Natural killer cell (primary cell): ENCODE data around the gene IL17B. TPM values are rescaled to one million over a fixed set of nuclear protein-coding genes. Genes with fewer than 3 reads are reported as not detected.
A peak's percentile ranks its signal among the peaks of the same experiment; 100 is the strongest.

Experiments
- ATAC-seq, 3 donors: fragments of 150-1000 bp in 2 of 3; fragments of 200-7000 bp in 1 of 3; cut with Tn5 transposase; 1 replicate in 1 of 3; 2 replicates in 2 of 3; pipeline ENCODE4 v1.10.0; 2021; ENCODE audit warnings: mild to moderate bottlenecking in 2 of 3, moderate library complexity in 2 of 3
- DNase-seq, 2 donors: peaks; one replicate each; pipeline versions ENCODE4 v3.0.0 to v3.0.0-alpha.2; 2013 to 2021; ENCODE audit warnings: mixed read lengths in 1 of 2
- H3K27ac ChIP-seq: one replicate; pipeline ENCODE4 v1.5.1; 2013; ENCODE audit warnings: mild to moderate bottlenecking, low read length
- H3K27me3 ChIP-seq: one replicate; pipeline ENCODE4 v1.6.1; 2013; ENCODE audit warnings: low read length; ENCODE audit not compliant: control insufficient read depth, insufficient read depth
- H3K36me3 ChIP-seq: one replicate; pipeline ENCODE4 v1.6.1; 2013; ENCODE audit warnings: low read length; ENCODE audit not compliant: control insufficient read depth, insufficient read depth
- H3K4me1 ChIP-seq: one replicate; pipeline ENCODE4 v1.6.1; 2013; ENCODE audit warnings: low read length; ENCODE audit not compliant: control insufficient read depth, insufficient read depth
- H3K4me3 ChIP-seq: one replicate; pipeline ENCODE4 v1.5.1; 2013; ENCODE audit warnings: low read length
- H3K9me3 ChIP-seq: one replicate; pipeline ENCODE4 v1.6.1; 2013; ENCODE audit warnings: low read length; ENCODE audit not compliant: control insufficient read depth, insufficient read depth
- H3K27ac Mint-ChIP-seq, 2 donors: one replicate each; pipeline ENCODE4 v1.8.0; 2022; ENCODE audit warnings: mild to moderate bottlenecking in 2 of 2, mixed read lengths in 2 of 2, moderate library complexity in 1 of 2
- H3K27me3 Mint-ChIP-seq, 2 donors: one replicate each; pipeline ENCODE4 v1.8.0; 2022; ENCODE audit warnings: low read depth in 2 of 2, mixed read lengths in 2 of 2
- H3K36me3 Mint-ChIP-seq: one replicate; pipeline ENCODE4 v1.8.0; 2022; ENCODE audit warnings: mixed read lengths
- H3K4me1 Mint-ChIP-seq, 2 donors: one replicate each; pipeline ENCODE4 v1.8.0; 2022; ENCODE audit warnings: mixed read lengths in 2 of 2
- H3K4me3 Mint-ChIP-seq: one replicate; pipeline ENCODE4 v1.8.0; 2022; ENCODE audit warnings: mild to moderate bottlenecking, moderate library complexity, mixed read lengths
- H3K9me3 Mint-ChIP-seq, 2 donors: one replicate each; pipeline ENCODE4 v1.8.0; 2022; ENCODE audit warnings: mixed read lengths in 2 of 2
- WGBS: methylation state at CpG from one replicate; pipeline ENCODE4 v1.1.7; 2013; ENCODE audit warnings: missing lambda C conversion rate; ENCODE audit not compliant: insufficient coverage; 5-methylcytosine and 5-hydroxymethylcytosine counted together
- intact Hi-C: fragments of 100-400 bp; cut with micrococcal nuclease; formaldehyde crosslinking; loops from one replicate; pipeline ENCODE4 v1.14.2; 2022
- total RNA-seq, 4 donors: library from RNA; stranded (reverse); fragments of 120-200 nt in 1 of 4; gene quantifications; one replicate each; pipeline versions ENCODE4 v1.2.3 to v1.2.4, GENCODE V29; 2013 to 2022
- TF ChIP-seq, protein P1 (sequence below): fragments of 200-600 bp; IDR thresholded peaks from one replicate; pipeline ENCODE4 v1.8.0; 2022; ENCODE audit warnings: antibody characterized with exemption

The IL17B gene
- total RNA-seq, 3 donors from 2014 or later (not counting 1 experiment from before 2014, with no cell fraction given): not detected

DNA sequence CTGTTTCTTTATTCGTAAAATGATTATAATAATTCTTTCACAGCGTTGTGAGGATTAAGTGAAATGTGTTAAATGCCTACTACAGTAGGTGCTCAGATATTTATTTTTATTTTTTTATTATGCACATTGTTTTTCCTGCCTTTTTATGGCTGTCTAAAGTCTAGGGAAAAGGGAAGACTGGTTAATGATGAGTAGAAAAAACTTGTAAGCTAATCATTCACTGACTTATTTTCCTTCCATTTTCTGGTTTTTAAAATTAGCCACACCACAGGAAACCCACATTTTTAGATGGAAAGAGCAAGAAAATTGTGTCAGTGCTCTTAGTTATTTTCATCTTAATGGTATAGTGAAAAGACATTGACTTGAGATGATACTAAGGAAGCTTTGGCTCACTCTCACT is 25.2 kb downstream of the IL17B start:
- peaks cover 20% of the 10 kb centered on the region for H3K4me1 ChIP-seq
- H3K4me1 Mint-ChIP-seq: peaks cover 25 to 27% of the 10 kb centered on the region in 2 donors

DNA sequence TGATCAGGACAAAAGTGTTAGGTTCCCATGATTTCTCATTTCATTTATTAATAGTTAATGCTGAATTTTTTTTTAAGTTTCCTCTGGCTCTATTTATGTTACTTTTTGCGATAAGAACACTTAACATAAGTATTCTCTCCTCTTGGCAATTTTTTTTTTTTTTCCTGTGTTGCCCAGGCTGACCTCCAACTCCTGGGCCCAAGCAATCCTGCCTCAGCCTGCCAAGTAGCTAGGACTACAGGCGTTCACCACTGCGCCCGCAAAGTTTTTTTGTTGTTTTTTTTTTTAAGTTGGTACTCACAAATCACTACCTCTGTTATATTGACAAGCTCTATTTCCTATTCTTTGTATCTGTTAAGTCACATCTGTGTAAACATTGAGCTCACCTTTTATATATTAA is 26.9 kb downstream of the IL17B start:
- intact Hi-C loops: no loop called here
- no peaks in the 10 kb centered on the region for H3K9me3 ChIP-seq
- Mint-ChIP-seq H3K9me3 (no peaks in the 10 kb centered on the region), H3K27me3 (no peaks in the 10 kb centered on the region), H3K4me1 (peaks cover 25 to 29% of the 10 kb centered on the region in 2 donors), H3K36me3 (peaks cover 28% of the 10 kb centered on the region), H3K4me3 (no peak overlapping the region), H3K27ac (peak overlapping the region in 1 of 2 donors; percentile 21)
- 100% methylated on average over 1 of the region's 4 CpGs for WGBS
- H3K36me3 ChIP-seq: peaks cover 71% of the 10 kb centered on the region
- no peak overlapping the region for H3K27ac ChIP-seq
- TF ChIP-seq, protein P1, sequence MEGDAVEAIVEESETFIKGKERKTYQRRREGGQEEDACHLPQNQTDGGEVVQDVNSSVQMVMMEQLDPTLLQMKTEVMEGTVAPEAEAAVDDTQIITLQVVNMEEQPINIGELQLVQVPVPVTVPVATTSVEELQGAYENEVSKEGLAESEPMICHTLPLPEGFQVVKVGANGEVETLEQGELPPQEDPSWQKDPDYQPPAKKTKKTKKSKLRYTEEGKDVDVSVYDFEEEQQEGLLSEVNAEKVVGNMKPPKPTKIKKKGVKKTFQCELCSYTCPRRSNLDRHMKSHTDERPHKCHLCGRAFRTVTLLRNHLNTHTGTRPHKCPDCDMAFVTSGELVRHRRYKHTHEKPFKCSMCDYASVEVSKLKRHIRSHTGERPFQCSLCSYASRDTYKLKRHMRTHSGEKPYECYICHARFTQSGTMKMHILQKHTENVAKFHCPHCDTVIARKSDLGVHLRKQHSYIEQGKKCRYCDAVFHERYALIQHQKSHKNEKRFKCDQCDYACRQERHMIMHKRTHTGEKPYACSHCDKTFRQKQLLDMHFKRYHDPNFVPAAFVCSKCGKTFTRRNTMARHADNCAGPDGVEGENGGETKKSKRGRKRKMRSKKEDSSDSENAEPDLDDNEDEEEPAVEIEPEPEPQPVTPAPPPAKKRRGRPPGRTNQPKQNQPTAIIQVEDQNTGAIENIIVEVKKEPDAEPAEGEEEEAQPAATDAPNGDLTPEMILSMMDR: no peak
- no peaks in the 10 kb centered on the region for H3K27me3 ChIP-seq
- ATAC-seq (no peak), DNase-seq (no peak)
- H3K4me3 ChIP-seq: no peak overlapping the region
- H3K4me1 ChIP-seq: peaks cover 9% of the 10 kb centered on the region

More for the DNA sequence above, 25.2 kb downstream of the IL17B start:
- Histone ChIP-seq H3K27me3 (no peaks in the 10 kb centered on the region), H3K27ac (no peak overlapping the region), H3K9me3 (no peaks in the 10 kb centered on the region), H3K4me3 (no peak overlapping the region), H3K36me3 (peaks cover 64% of the 10 kb centered on the region)
- no peak overlapping the region for H3K27ac Mint-ChIP-seq
- H3K4me3 Mint-ChIP-seq: no peak overlapping the region
- TF ChIP-seq, protein P1: no peak
- H3K27me3 Mint-ChIP-seq: no peaks in the 10 kb centered on the region
- DNase-seq (no peak), ATAC-seq (no peak)
- intact Hi-C loops: no loop called here
- no peaks in the 10 kb centered on the region for H3K9me3 Mint-ChIP-seq
- WGBS: no CpG with 5 or more reads among the region's 2 CpGs
- peaks cover 21% of the 10 kb centered on the region for H3K36me3 Mint-ChIP-seq

DNA sequence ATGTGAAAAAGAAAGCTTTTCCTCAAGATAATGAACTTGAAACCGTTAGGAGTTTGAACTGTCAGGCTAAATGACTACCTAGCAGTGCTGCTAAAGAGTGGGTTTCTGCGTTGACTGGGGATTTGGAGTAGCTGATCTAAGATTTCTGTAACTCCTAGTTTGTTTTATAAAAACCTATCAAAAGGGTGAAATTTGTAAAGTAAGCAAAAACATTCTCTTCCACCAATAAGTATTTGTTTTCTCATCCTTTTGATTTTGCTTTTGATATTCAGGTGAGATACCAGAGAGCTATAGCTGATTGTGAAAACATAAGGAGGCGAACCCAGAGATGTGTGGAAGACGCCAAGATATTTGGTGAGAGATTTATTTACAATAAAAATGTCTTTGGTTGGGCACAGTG is 29.7 kb downstream of the IL17B start:
- Mint-ChIP-seq H3K9me3 (no peaks in the 10 kb centered on the region), H3K4me3 (no peak overlapping the region), H3K27ac (no peak overlapping the region), H3K4me1 (peaks cover 45 to 49% of the 10 kb centered on the region in 2 donors), H3K36me3 (peaks cover 26% of the 10 kb centered on the region), H3K27me3 (no peaks in the 10 kb centered on the region)
- H3K27me3 ChIP-seq: no peaks in the 10 kb centered on the region
- no peak overlapping the region for H3K4me3 ChIP-seq
- no peaks in the 10 kb centered on the region for H3K9me3 ChIP-seq
- 96% methylated on average over 3 of the region's 4 CpGs for WGBS
- H3K27ac ChIP-seq: no peak overlapping the region
- DNase-seq (no peak), ATAC-seq (no peak)
- TF ChIP-seq, protein P1: no peak
- peaks cover 25% of the 10 kb centered on the region for H3K4me1 ChIP-seq
- intact Hi-C loops: loop anchor here (5.0 kb wide), 1 partner anchor 967 kb away; the partner anchor contains the start of gene FBXO38
- H3K36me3 ChIP-seq: peaks cover 62% of the 10 kb centered on the region

DNA sequence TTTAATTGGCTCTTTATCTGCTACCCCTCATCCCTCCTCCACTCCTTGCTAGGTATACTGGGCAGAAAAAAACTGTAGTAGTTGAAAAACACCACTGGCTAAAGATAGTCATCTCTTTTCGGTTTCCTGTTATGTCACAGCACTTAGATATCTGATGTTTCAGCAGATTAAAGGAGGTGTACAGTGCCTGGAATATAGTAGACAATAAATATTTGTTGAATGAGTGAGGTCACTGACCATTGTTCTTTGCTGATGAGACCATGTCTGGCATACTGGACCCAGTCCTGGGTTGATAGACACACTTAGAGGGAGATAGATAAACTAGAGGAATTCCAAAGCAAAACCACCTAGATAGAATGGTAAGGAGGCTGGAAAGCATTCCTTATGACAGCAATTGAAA is 30.6 kb downstream of the IL17B start:
- H3K4me1 ChIP-seq: peaks cover 25% of the 10 kb centered on the region
- H3K27ac ChIP-seq: no peak overlapping the region
- H3K9me3 Mint-ChIP-seq: no peaks in the 10 kb centered on the region
- H3K4me3 ChIP-seq: no peak overlapping the region
- H3K4me1 Mint-ChIP-seq: peaks cover 52 to 56% of the 10 kb centered on the region in 2 donors
- H3K27me3 ChIP-seq: no peaks in the 10 kb centered on the region
- WGBS: 54% methylated on average over 1 of the region's 1 CpG
- ATAC-seq: peak in 1 of 3 donors; percentile 31
- intact Hi-C loops: loop anchor here (5.0 kb wide), 1 partner anchor 966 kb away; the partner anchor contains the start of gene FBXO38
- peaks cover 22% of the 10 kb centered on the region for H3K36me3 Mint-ChIP-seq
- TF ChIP-seq, protein P1: no peak
- peak overlapping the region in 1 of 2 donors; percentile 27 for H3K27ac Mint-ChIP-seq
- no peaks in the 10 kb centered on the region for H3K9me3 ChIP-seq
- peaks cover 54% of the 10 kb centered on the region for H3K36me3 ChIP-seq
- peak overlapping the region; percentile 14 for H3K4me3 Mint-ChIP-seq
- H3K27me3 Mint-ChIP-seq: no peaks in the 10 kb centered on the region
- peak in 1 of 2 donors; percentile 72 for DNase-seq
